Right hindlimb (tissue), 1 donor: Measurements from ENCODE around the gene TEX261.
A peak's percentile ranks its signal among the peaks of the same experiment; 100 is the strongest.
"Not testable (repeated sequence)": the region's sequence is repeated elsewhere in the genome, so short reads cannot be mapped to it uniquely, and the experiment has no call there.

ENCODE experiments used
- DNase-seq: peaks from one replicate; pipeline ENCODE4 v3.0.0-alpha.2; 2018

TEX261 gene

GRCh38 chr2:70999931-71000330 lies 5.3 kb upstream of the TEX261 start:
- not testable (repeated sequence) for DNase-seq

DNA sequence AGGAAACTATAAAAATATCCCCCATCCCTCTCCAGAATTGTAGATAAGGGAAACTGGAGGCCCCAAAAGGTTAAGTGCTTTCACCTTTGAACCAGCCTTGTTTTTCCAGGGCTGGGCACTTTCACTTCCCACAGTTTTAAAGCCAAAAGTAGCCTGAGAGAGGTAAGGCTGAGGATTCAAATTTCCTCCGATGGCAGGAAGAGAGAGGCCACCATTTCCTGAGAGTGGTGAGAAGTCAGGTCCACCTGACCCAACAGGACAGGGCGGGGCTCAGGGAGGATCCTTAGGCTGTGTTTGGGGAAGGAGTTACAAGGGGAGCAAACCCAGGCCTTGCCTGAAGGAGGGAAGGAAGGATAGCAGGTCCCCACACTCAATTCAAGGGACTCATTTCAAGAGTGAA lies 4.7 kb upstream of the TEX261 start:
- DNase-seq = no peak

GRCh38 chr2:70998885-70999284 lies 4.2 kb upstream of the TEX261 start:
- DNase-seq = not testable (repeated sequence)

DNA sequence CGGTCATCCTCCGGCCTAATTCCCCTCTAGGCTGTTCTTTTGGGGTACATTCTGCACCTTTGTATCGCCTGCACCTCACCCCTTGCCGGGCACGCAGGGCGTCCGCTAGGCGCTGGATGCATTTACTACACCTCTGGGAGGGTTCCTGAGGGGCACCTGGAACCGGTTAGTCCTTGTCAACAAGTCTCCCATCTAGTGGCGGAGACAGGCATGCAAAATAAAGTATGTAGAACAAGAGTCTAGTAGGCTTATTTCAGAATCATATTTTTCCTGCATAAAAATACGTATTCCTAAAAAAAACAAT lies 705 bp upstream of the TEX261 start:
- DNase-seq = no peak

DNA sequence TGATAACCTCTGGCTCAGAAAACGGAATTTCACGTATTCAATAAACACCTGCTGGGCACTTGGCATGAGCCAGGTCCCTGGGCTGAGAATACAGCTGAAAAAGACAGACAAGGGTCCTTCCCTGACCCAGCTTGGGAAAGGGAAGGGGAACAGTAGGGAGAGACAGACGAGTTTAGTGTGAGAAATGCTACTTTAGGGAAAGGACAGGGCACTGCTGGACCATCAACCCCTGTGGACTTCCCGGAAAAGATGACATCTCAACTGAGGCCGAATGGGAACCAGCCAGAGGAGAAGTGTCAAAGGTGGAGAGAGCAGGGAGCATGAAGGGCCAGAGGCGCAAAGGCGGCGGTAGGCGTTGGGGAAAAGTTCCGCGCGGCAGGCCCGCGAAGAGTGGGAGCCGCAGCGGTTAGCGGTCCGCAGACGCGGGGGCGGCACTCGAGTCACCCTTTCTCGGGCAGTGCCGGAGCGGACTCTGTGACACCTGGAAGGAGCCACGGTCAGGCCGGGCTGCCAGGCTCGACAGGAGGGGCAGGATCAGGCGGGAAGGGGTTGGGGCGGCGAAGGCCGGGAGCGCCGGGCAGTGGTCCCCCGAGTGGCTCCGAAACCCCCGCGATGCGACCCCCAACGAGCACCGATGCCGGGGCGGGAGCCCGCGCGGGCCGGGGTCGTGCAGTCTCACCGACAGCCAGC lies 519 bp downstream of the TEX261 start:
- DNase-seq = peak; percentile 33

GRCh38 chr2:70992945-70993853 lies 1.5 kb downstream of the TEX261 start:
- DNase-seq = peak; percentile 12

GRCh38 chr2:70991742-70992141 lies 2.9 kb downstream of the TEX261 start:
- DNase-seq = no peak

DNA sequence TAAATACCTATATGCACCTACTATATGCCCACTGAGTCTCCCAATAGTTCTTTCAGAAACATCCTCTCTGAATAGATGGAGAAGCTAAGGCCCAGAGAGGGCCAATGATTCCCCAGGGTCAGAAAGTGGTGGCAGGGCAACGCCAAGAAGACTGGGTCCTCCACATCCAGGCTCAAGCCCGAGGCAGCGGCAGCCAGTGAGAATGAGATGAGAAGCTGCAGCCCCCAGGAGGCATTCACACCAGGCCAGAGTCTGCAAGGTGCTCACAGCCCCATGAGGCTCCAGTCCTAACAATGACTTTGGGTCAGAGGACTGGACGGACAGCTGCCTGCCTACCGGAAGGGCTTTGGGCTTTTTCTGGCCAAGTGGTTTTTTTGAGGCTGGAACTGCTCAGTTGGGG lies 3.5 kb downstream of the TEX261 start:
- DNase-seq = no peak

DNA sequence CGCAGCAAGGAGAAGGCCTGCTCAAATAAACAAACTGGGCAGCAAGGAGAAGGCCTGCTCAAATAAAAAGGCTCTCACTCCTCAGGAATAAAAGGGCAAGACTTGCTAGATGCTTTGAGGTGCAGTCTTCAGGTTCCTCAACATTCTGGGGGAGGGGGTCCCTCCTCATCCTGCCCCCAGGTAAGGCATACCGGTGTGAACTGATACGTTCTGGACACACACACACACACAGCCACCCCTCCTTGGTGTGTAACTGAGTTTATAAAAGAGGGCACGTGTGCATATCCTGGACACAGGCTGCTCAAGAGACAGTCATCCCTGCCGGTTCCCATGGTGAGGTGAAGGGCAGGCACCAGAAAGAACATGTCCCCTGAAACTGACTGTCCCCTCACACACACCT lies 4.5 kb downstream of the TEX261 start:
- DNase-seq = no peak

- no peak for DNase-seq
Observed at GRCh38 chr2:70988726-70989648, 5.7 kb downstream of the TEX261 start.

DNA sequence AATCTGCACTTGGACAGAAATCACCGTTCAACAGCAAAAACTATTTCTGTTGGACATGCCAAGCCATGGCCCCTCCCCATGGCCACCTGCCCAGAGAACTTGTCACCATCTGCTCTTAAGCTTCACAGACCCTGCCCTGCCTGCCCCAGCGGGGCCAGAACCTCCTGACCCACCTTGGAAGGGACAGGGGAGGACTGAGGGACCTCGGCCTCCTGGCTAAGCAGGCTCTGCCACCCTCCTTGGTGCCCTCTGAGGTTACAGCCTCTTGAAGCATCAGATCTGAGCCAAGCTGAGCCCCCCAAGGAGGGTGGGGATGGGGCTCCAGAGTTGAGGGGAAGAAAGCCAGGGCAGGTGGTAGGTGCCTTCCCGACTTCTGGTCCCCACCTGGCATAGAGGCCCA lies 6.5 kb downstream of the TEX261 start:
- peak; percentile 53 for DNase-seq

DNA sequence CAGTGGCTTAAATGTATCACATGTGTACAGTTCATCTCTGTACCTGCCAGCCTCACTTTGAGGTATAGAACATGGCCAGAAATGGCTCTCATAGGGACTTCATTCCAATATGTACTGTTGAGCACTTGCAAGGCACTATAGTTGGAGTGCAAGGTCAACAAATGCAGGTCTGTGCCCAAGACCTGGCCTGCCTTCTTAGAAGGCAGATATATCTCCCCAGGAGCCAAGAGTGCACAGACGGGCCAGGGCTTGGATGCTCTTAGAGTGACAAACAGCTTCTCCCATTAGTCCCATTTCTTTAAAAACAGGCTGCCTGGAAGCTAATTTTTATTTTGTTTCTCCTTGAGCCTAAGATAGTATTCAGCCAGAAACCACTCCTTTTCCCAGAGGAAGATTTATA lies 7.3 kb downstream of the TEX261 start:
- no peak for DNase-seq

DNA sequence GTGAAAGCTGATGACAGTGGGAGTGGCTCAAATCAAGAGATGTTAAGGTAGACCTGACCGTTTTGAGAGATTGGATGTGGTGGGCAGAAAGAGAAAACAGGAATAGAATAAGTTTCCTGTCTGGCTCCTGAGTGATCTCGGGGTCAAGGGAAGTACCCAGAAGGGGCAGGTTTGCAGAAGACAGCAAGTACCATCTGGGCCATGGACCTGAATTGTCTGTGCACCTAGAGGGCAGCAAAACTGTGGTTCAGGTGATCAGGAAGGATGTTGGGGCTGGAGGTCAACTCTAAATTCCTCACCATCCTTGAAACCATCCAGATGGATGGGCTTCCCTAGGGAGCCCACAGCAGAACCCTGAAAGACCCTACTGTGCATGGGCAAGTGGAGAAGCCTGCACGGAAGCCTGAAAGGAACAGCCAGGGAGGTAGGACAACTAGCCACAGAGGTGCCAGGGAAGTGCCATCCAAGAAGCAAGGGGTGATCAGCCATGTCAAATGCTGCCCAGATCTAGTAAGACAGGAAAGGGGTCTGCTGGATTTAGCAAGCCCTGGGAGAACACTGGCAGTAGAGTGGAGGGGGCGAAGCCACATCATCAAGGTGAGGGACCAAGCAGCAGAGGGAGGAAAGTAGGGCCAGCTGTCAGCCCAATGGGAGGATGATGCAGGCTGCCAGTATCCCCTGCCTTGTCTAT lies 8.0 kb downstream of the TEX261 start:
- DNase-seq = no peak

- DNase-seq = no peak
Observed at GRCh38 chr2:70985956-70986355, 8.7 kb downstream of the TEX261 start.

- no peak for DNase-seq
Observed at GRCh38 chr2:70985283-70985688, 9.4 kb downstream of the TEX261 start.

- peak; percentile 43 for DNase-seq
Observed at GRCh38 chr2:70984576-70985282, 9.9 kb downstream of the TEX261 start.

- DNase-seq = peak; percentile 10
Observed at GRCh38 chr2:70984228-70984575, 10.5 kb downstream of the TEX261 start.

GRCh38 chr2:70983506-70984227 lies 11.0 kb downstream of the TEX261 start:
- no peak for DNase-seq

DNA sequence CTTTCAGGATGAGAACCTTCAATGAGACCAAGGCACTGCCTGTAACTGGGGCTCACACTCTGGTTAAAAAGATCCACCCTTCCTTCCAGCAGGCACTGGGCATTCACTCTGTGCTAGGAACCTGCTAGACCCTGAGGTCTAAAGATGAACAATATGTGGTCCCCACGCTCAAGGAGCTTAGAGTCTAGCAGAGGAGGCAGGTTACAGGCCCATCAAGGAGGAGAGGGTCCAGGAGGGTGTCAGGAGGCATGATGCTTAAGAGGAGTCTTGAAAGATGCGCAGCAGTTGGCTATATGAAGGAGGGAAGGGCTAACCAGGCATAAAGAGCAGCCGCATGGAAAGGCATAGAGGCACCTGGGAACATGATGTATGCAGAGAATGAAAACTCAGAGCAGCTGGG lies 11.7 kb downstream of the TEX261 start:
- peak; percentile 9 for DNase-seq

GRCh38 chr2:70981866-70982810 lies 12.5 kb downstream of the TEX261 start:
- peak; percentile 16 for DNase-seq
